Measurements from ENCODE around the gene KCNG3. TPM values are rescaled to one million over a fixed set of nuclear protein-coding genes. Genes with fewer than 3 reads are reported as not detected.

KCNG3 gene
- total RNA-seq, 1 experiment from 2014 or later, result 4.3 TPM

- in situ Hi-C loops (cut with HindIII; ENCODE audit: low pct_unique_long_range_greater_than_20kb, low sequenced_read_pairs), result no loop called here
- no peak for ATAC-seq
- Histone ChIP-seq H3K27me3 (ENCODE audit: control insufficient read depth, insufficient read depth, low read length) (no peaks in the 10 kb centered on the region), H3K4me1 (ENCODE audit: control insufficient read depth, insufficient read depth, low read length) (no peaks in the 10 kb centered on the region), H3K9me3 (ENCODE audit: control insufficient read depth, insufficient read depth, low read depth, low read length) (no peaks in the 10 kb centered on the region), H3K4me3 (ENCODE audit: low read depth in 2 of 2, low read length in 2 of 2) (no peak overlapping the region), H3K36me3 (ENCODE audit: control insufficient read depth, insufficient read depth, low read length) (no peaks in the 10 kb centered on the region), H3K27ac (ENCODE audit: low read length) (no peak overlapping the region)
- no peak for DNase-seq (ENCODE audit: low read depth, low spot score)
- ChIA-PET POLR2A (no interaction called here), CTCF (no interaction called here)
- intact Hi-C loops (cut with micrococcal nuclease; ENCODE audit: unreplicated experiment), result loop anchor here (5.0 kb wide), 1 partner anchor 152 kb away; no protein-coding TSS in a partner anchor
- BruUV-seq (replicated peaks), result no TSS peak
- no peak for TF ChIP-seq REST (IDR thresholded peaks at IDR 0.05; ENCODE audit: insufficient read depth in 1 of 2, low read depth in 2 of 2, low read length in 1 of 2)
- TF ChIP-seq TCF7L2 (IDR thresholded peaks at IDR 0.05; ENCODE audit: low read depth, low read length), result no peak
- no peak for TF ChIP-seq CTCF (IDR thresholded peaks at IDR 0.05)
- no peak for TF ChIP-seq POLR2AphosphoS5 (IDR thresholded peaks at IDR 0.05; ENCODE audit: low read depth, low read length)
- no peak for TF ChIP-seq SIN3A (IDR thresholded peaks at IDR 0.05; ENCODE audit: borderline replicate concordance, insufficient read depth, low read depth, low read length)
These were observed 16.4 kb upstream of the KCNG3 start for GRCh38 chr2:42510191-42510590.

GRCh38 chr2:42504364-42505230 is 10.8 kb upstream of the KCNG3 start:
- no peaks in the 10 kb centered on the region for H3K36me3 ChIP-seq (ENCODE audit: control insufficient read depth, insufficient read depth, low read length)
- no peaks in the 10 kb centered on the region for H3K27me3 ChIP-seq (ENCODE audit: control insufficient read depth, insufficient read depth, low read length)
- POLR2A ChIA-PET, result no interaction called here
- no peak for ATAC-seq
- BruUV-seq (replicated peaks), result no TSS peak
- in situ Hi-C loops (cut with HindIII; ENCODE audit: low pct_unique_long_range_greater_than_20kb, low sequenced_read_pairs) (no loop called here), intact Hi-C loops (cut with micrococcal nuclease; ENCODE audit: unreplicated experiment) (no loop called here)
- CTCF ChIA-PET, result no interaction called here
- no peak for DNase-seq (ENCODE audit: low read depth, low spot score)
- H3K4me3 ChIP-seq (ENCODE audit: low read depth in 2 of 2, low read length in 2 of 2), result no peak overlapping the region
- no peak overlapping the region for H3K27ac ChIP-seq (ENCODE audit: low read length)
- peaks cover 6% of the 10 kb centered on the region; the same call in 1 of the 2 replicates for H3K4me1 ChIP-seq (ENCODE audit: control insufficient read depth, insufficient read depth, low read length)
- TF ChIP-seq TCF7L2 (IDR thresholded peaks at IDR 0.05; ENCODE audit: low read depth, low read length), result no peak
- TF ChIP-seq POLR2AphosphoS5 (IDR thresholded peaks at IDR 0.05; ENCODE audit: low read depth, low read length), result no peak
- no peak for TF ChIP-seq REST (IDR thresholded peaks at IDR 0.05; ENCODE audit: insufficient read depth in 1 of 2, low read depth in 2 of 2, low read length in 1 of 2)
- no peak for TF ChIP-seq SIN3A (IDR thresholded peaks at IDR 0.05; ENCODE audit: borderline replicate concordance, insufficient read depth, low read depth, low read length)
- no peak for TF ChIP-seq CTCF (IDR thresholded peaks at IDR 0.05)
- no peaks in the 10 kb centered on the region for H3K9me3 ChIP-seq (ENCODE audit: control insufficient read depth, insufficient read depth, low read depth, low read length)
